NOMO-1 treated with dmso at 0.1 percent for 144 hours (cell line): Measurements from ENCODE around the gene CCDC74B.
"Not testable (repeated sequence)": the region's sequence is repeated elsewhere in the genome, so short reads cannot be mapped to it uniquely, and the experiment has no call there.

Source experiments
- DNase-seq: peaks from one replicate; lab custom pipeline; 2025; ENCODE audit not compliant: unreplicated experiment; lab: John Stamatoyannopoulos, UW

Gene CCDC74B

GRCh38 chr2:130151145-130151512 is 6.2 kb upstream of the CCDC74B start:
- not testable (repeated sequence) for DNase-seq

- DNase-seq = no peak
Observed at GRCh38 chr2:130150181-130151144, 5.6 kb upstream of the CCDC74B start.

GRCh38 chr2:130148515-130148914 is 3.6 kb upstream of the CCDC74B start:
- not testable (repeated sequence) for DNase-seq

GRCh38 chr2:130143266-130144039 is 1.5 kb downstream of the CCDC74B start:
- DNase-seq = not testable (repeated sequence)

- DNase-seq = not testable (repeated sequence)
Observed at GRCh38 chr2:130142396-130143265, 2.3 kb downstream of the CCDC74B start.

- not testable (repeated sequence) for DNase-seq
Observed at GRCh38 chr2:130141645-130142370, 3.1 kb downstream of the CCDC74B start.

- not testable (repeated sequence) for DNase-seq
Observed at GRCh38 chr2:130141002-130141401, 3.9 kb downstream of the CCDC74B start.

- not testable (repeated sequence) for DNase-seq
Observed at GRCh38 chr2:130140516-130140915, 4.4 kb downstream of the CCDC74B start.

- not testable (repeated sequence) for DNase-seq
Observed at GRCh38 chr2:130139331-130140280, 5.3 kb downstream of the CCDC74B start.

- not testable (repeated sequence) for DNase-seq
Observed at GRCh38 chr2:130138841-130139251, 6.1 kb downstream of the CCDC74B start.

GRCh38 chr2:130138326-130138725 is 6.6 kb downstream of the CCDC74B start:
- DNase-seq = not testable (repeated sequence)

- DNase-seq = not testable (repeated sequence)
Observed at GRCh38 chr2:130137118-130137517, 7.8 kb downstream of the CCDC74B start.

GRCh38 chr2:130136546-130136945 is 8.4 kb downstream of the CCDC74B start:
- DNase-seq = not testable (repeated sequence)

- DNase-seq = no peak
Observed at GRCh38 chr2:130135692-130136541, 9.0 kb downstream of the CCDC74B start.

GRCh38 chr2:130129120-130129829 is 15.6 kb downstream of the CCDC74B start, which contains the start of gene POTEF:
POTEF (minus strand) TSS chr2:130129222; CDS start chr2:130120515, 8,707 bp downstream.
- not testable (repeated sequence) for DNase-seq

GRCh38 chr2:130128464-130128863 is 16.4 kb downstream of the CCDC74B start:
- not testable (repeated sequence) for DNase-seq

GRCh38 chr2:130127726-130128125 is 17.2 kb downstream of the CCDC74B start:
- DNase-seq = not testable (repeated sequence)
